ENCODE data around the gene BAG5. TPM values are rescaled to one million over a fixed set of nuclear protein-coding genes. Genes with fewer than 3 reads are reported as not detected.

The BAG5 gene
- total RNA-seq, 1 donor from 2014 or later, result 27.2 TPM

- TF ChIP-seq CTCF (conservative IDR thresholded peaks at IDR 0.05; ENCODE audit: low read depth, low read length), result peak; percentile 6
- DNase-seq (ENCODE audit: low read depth), result no peak
- peak overlapping the region; percentile 49 for H3K4me3 ChIP-seq (ENCODE audit: low read depth, low read length)
Observed at GRCh38 chr14:103550451-103551337, 11.8 kb downstream of the BAG5 start.

DNA sequence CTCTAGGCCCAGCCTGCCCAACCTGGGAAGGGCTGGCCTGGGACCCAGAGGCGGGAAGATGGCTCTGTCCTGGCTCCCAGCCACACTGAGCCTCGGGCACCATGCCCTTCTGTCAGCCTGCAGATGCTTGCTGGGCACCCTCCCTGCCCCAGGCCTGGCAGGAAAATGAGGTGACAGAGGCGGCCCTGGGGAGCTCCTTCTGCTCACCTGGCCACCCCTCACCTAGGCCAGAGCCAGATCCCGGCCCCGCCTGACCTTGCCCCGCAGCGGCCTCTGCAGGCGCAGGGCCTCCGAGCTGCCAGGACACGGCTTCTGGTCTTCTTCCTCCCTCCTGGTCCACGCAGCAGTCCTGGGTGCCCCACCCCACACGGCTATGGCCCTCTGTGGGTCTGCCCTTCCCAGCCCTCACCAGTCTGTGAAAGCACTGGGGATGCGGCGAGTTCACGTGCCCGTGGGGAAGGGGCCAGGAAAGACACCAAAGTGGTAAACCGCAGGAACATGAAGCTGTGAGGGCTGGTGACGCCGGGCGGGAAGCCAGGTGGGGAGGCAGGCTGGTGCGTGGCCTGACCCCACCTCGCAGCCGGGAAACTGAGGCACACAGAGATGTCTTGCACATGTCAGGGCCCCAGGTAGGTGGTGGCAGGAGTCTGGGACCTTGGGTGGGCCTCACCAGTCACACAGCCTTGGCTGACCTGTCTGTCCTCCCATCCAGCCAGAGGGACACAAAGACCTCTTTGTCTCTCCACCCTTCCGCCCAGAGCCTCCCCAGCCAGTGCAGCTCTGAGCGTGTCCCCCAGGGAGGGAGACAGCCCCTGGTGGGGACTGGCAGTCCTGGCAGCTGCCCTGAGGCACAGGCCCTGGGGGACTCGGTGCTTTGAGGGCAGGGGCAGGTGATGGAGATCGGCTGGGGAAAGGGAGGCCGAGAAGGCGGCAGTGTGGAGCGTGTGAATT is 12.8 kb downstream of the BAG5 start:
- DNase-seq (ENCODE audit: low read depth), result no peak
- TF ChIP-seq CTCF (conservative IDR thresholded peaks at IDR 0.05; ENCODE audit: low read depth, low read length), result no peak
- no peak overlapping the region for H3K4me3 ChIP-seq (ENCODE audit: low read depth, low read length)

DNA sequence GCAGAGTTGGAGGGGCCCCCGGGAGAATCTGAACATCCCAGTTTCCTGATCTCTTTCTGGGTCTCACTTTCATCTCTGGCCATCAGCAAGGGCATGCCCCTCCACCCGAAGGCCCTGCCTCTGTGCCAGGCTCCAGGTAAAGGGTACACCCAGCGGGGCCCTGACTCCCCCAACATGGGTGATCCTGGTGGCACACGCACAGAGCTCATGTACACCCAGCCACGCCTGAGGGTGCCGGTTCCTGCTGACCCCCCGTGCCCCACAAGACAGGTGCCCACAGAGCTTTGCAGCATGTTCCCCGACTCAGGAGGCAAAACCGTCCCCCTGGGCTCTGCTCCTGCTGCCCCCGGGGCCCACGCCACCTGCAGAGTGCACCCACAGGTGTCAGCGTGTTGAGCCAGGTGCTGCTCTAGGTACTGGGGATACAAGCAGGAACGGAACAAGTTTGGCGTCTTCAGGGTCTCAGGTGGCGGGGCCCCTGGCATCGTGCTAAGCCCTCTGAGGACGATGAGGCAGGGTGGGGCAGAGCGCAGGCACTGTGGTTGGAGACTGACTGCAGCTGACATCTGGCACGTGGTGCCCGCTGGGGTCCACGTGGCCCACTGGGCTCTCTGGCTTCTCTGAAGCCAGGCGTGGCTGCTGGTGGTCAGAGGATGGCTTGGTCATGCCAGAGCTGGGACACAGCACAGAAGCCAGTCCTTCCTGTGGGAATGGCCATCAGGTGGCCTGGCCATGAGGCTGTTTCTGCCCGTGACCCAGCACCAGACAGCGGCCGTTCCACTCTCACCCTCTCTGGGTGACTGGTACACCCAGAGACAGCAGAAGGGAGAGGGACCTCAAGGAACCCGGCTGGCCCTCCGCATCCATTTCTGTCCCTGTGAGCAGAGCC is 13.8 kb downstream of the BAG5 start:
- DNase-seq (ENCODE audit: low read depth), result no peak
- TF ChIP-seq CTCF (conservative IDR thresholded peaks at IDR 0.05; ENCODE audit: low read depth, low read length), result no peak
- no peak overlapping the region for H3K4me3 ChIP-seq (ENCODE audit: low read depth, low read length)

GRCh38 chr14:103547941-103548462 is 14.5 kb downstream of the BAG5 start:
- no peak for TF ChIP-seq CTCF (conservative IDR thresholded peaks at IDR 0.05; ENCODE audit: low read depth, low read length)
- H3K4me3 ChIP-seq (ENCODE audit: low read depth, low read length), result no peak overlapping the region
- DNase-seq (ENCODE audit: low read depth), result no peak

DNA sequence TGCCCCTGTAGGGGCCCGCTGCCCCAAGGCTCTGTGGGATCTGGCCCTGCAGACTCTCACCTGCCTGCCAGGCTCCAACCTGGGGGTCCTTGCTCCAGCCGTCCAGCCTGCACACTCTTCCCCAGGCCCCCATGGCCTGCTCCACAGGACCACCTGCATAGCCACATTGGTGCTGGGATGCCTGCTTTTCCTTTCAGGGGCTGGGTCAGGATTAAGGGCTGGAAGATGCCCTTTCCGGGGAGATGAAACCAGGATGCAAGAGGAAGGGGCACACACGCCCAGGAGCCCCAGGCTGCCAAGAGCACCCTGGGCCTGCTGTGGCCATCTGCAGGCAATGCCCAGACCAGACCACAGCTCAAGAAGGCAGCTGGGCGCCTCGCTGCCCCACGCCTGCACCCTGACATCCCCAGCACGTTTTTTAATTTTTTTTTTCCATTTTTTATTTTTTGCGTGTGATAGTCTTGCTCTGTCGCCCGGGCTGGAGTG is 15.0 kb downstream of the BAG5 start:
- DNase-seq (ENCODE audit: low read depth), result no peak
- H3K4me3 ChIP-seq (ENCODE audit: low read depth, low read length), result no peak overlapping the region
- TF ChIP-seq CTCF (conservative IDR thresholded peaks at IDR 0.05; ENCODE audit: low read depth, low read length), result no peak
